Mesenteric fat pad (tissue), 1 donor: ENCODE measurements around the gene PXK. TPM values are rescaled to one million over a fixed set of nuclear protein-coding genes. Genes with fewer than 3 reads are reported as not detected.

Experiments
- DNase-seq: peaks from one replicate; pipeline ENCODE4 v3.0.0-alpha.2; 2020; ENCODE audit warnings: low spot score
- total RNA-seq: library from RNA; stranded (reverse); fragmentation: NEBNext Ultra II Directional; extraction: Animal tissue kit (Norgen Biotek cat#: 25700); gene quantifications from one replicate; pipeline ENCODE4 v1.2.1, GENCODE V29; 2021
- donor health status: DM: yes; HTN: yes; CAD: no.

Gene PXK
- total RNA-seq, 1 donor from 2014 or later, result 32.2 TPM

DNA sequence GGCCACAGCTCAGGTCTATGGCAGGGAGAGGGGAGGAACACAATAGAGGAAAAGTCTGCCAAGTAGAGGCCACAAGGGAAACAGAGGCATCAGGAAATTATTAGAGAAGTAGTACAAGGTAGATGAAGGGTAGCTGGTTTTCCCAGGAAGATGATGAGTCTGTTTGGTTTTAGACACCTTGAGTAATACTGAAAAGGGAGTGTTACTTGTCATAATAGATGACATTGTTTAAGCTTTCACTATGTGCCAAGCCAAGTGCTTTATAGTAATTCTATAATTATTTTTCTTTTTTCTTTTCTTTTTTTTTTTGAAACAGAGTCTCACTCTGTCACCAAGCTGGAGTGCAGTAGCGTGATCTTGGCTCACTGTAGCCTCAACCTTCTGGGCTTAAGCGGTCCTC lies 13.7 kb downstream of the PXK start:
- no peak for DNase-seq

DNA sequence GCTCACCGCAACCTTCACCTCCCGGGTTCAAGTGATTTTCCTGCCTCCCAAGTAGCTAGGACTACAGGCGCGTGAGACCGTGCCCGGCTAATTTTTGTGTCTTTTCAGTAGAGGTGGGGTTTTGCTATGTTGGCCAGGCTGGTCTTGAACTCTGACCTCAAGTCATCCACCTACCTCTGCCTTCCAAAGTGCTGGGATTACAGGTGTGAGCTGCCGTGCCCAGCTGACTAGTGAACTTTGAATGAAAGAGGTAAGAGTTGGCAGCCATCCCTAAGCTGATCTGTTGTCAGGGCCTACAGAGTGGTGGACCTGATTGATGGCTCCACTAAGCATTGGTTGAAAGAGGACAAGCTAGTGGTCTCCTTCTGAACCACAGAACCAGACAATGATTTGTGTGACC lies 15.3 kb downstream of the PXK start:
- DNase-seq, result no peak

DNA sequence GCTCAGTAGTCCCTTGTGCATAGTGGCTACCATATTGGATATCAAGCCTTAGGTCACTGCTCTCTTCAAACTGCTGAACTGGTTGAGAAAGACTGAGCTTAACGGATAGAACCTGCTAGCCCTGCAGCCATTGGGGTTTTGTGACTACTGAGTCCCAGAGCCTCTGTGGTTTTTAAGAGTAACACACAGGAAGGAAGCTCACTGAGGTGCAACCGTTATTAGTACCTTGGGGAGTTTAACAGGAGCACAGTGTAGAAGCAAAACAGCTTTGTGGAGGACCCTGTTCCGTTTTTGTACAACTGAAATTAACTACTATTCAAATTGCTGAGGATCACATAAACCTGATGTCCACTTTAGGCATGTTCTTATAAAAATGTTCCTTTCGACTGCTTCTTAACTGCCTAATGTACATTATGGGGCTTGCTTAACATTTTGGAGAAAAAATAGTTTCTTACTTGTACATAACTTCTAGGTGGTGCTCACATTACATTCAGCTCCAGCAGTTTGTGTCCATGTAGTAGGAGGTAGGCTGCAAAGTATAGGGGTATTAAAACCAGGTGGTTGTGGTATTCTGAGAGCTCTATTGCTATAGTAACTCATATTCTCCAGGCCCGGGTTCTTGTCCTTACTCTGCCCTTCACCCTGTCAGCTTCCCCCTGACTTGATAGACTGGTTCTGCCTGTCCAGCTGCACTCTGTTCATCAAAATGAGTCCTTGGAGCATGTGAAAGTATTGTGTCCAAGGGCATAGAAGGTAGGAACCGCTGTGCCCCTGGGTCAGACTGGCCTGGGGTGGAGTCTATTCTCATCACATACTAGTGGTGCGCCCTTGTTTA lies 17.3 kb downstream of the PXK start:
- no peak for DNase-seq

DNA sequence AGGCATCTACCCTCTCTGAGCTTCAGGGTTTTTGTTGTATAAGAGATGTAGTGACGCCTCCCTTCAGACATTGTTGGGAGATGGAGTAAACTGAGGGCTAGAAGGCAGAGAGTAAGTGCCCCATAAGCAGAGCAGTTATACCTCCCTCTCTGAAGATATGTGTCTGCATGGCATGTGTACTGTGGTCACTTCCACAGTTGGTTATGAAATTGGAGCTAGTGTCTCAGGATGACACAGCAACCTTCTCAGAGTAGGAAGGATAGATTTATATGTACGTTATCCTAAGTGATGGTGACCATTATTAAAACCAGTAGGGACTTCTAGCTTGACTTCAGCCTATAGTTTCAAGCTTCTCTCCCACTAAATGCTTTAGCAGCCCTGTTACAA lies 17.9 kb downstream of the PXK start:
- no peak for DNase-seq

DNA sequence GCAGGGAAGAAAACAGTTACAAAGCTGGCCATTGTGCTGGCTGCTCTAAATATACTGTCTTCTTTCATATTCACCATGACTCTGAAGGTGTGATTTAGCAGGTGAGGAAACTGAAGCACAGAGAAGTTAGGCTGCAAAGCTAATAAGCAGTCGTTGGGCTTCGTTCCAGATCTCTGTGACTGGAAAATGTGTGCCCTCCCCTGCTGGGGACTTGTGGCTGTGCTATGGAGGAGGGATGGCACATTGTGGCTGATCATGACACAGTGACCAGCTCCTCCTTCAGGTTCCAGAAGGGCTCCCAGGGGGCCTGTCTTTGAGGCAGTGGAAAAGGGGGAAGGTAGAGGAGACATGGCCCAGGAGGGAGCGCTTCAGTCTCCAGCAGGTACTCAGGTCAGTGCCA lies 19.2 kb downstream of the PXK start:
- no peak for DNase-seq

DNA sequence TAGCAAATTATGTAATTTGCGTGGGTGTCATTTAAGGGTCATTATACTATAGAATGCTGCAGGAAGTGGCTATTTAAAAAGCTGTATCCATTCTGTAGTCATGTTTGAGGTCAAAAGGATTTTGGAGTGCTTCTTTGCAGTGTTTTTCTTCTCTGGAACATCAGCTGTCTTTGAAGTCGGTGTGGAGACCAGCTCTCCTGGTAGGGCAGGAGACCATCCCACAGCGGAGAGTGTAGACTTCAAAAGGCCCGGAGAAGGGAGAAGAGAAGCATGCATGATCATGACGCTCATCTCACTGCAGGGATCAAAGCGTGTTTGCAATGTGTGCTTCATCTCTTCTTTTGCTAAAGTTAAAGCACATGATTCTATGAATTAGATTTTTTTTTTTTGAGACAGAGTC lies 19.9 kb downstream of the PXK start:
- no peak for DNase-seq

DNA sequence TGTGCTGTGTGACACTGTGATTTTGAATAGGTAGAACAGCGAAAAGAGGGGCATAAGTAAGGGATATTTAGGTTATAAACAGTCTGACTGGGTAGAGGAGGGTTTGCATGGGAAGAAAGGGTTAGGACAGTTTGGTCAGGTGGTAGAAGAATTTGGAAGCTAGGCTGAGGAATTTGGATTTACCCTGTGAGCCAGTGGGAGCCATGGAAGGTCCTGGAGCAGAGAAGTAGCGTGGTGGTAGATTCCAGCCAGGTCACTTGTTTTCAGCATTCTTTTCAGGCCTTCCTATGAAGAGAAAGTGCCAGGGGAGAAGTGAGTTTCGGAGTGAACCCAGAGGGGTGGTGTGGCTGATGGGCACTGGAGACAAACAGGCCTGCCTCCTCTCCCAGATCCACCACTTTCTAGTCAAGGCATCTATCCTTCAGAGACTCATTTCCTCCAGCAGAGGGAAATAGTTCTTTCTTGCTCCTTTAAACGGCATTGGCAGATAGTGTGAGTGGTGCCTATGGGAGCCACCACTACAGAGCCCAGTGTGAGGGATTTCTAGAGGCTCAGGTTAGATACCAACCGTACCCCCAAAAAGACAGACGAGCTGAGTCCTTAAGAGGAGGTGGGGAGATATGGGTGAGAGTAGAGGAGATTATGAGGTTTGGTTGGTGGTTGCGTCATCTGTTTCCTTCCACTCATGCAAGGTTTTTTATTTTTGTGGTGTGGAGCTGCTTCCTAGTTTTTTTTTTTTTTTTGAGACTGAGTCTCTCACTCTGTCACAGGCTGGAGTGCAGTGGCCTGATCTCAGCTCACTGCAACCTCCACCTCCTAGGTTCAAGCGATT lies 21.2 kb downstream of the PXK start:
- no peak for DNase-seq

DNA sequence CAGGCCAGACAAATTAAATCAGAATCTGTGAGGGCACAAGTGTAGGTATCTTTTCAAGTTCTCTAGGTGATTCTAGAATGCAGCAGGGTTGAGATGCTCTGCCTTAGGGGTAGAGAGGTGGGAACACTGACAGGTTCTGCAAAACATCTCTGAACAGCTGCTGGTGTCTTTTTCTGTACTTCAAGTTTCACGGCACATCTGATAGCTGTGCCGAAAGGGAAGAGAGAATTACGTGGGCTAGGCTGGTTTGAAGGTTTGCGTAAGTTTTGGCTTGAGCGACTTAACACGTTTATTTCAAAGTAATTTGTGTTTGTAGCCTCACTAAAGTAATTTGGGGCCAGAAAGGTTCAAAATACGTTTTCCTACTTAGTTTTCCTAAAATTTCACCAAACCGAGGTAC lies 22.5 kb downstream of the PXK start:
- no peak for DNase-seq

DNA sequence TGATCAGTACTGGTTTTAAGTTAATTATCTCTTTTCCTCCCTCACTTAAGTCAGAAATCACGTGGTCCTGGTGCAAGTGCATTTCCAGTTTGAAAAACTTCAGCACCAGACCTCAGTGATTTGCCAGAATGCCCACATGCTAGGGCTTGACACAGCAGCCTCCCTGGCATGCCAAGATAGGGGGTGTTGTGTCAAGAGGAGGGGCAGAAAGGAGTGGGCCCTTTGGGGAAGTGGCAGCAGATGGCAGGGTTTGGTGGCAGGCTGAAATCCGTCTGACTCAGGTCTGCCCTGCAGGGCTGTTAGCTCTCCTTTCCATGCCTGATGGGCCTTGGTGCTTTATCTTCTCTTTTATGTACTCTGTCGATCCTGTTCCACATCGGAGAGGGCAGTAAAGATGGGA lies 23.4 kb downstream of the PXK start:
- no peak for DNase-seq

DNA sequence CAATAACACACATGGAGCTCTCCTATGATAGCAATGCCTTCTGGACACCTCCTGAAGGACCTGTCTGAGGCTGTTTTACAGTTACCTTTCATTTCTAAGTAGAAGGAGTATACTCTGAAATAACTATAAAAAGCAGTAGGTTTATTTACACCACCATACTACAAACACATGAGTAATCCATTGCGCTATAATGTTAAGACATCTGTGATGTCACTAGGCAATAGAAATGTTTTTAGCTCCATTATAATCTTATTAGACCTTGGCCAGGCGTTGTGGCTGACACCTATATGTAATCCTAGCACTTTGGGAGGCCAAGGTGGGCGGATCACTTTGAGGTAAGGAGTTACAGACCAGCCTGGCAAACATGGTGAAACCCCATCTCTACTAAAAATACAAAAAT lies 24.7 kb downstream of the PXK start:
- no peak for DNase-seq

DNA sequence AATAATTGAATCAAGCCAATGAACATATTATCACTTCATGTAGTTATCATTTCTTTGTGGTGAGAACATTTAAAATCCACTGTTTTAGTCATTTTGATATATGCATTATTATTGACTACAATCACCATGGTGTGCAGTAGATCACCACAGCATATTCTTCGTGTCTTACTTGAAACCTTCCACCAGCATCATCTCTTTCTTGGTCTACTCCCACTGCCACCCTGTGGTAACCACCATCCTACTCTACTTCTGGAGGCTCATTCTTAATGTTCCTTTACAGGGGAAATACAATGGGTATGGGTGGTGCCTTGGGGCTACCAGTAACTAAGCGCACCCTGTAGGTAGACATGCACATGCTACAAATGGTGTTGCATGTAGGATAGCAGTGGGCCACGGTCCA lies 25.4 kb downstream of the PXK start:
- DNase-seq, result no peak

DNA sequence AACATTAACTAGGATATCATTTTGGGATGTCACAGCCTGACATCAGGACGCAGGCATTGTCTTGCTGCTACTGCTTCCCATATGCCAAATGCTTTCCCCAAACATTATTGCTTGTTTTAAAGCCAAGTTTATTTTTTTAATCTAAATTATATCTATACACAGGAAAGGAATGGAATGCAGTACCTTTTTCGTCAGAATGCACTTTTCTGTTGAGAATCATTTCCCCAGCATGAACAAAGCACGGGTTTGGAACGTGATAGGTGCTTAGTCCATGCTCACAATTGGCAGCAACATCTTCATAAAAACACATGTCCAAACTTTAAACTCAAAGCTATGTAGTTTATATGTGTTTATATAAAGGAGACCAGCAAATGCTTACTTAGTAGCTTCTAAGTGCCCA lies 26.1 kb downstream of the PXK start:
- no peak for DNase-seq

DNA sequence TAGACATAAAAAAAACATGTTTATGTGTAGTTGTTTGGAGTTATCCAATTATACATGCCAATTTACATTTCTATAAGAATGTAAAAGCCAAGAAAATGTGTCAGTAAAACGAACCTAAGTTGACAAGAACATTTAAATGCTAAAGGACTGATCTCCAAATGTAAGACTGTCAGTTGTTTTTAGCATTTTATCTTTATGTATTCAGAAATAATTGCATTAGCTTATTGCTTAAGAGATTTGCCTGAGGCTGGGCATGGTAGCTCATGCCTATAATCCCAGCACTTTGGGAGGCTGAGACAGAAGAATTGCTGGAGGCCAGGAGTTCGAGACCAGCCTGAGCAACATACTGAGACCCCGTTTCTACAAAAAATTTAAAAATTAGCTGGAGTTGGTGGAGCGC lies 26.9 kb downstream of the PXK start:
- DNase-seq, result no peak

DNA sequence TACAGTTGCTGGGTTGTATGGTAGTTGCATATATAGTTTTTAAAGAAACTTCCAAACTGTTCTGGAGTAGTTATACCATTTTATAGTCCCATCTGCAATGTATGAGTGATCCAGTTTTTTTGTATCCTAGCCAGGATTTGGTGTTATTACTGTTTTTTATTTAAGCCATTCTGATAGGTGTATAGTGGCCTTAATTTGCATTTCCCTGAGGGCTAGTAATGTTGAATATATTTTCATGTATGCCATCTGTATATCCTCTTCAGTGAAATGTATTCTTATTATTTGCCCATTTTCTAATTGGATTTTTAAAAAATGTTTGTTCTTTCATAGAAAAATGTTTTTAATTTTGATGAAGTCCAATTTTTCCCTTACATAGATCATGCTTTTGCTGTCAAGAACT lies 29.2 kb downstream of the PXK start:
- DNase-seq, result no peak

DNA sequence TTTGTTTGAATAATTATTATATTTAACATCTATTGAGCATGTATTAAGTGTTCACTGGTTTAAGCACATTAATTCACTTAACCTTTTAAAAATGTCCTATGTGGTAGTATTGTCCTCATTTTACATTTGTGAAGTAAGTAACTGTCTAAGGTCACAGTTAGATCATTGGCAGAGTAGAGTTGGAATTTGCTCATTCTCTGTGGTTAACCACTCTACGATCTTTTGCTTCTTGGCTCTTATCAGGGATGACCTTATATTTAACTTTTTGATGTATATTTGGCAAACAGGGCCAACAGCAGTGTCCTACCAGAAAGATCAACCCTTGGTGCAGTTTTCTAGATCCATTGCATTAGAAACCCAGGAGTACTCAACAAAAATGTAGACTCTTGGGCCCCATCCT lies 34.0 kb downstream of the PXK start:
- DNase-seq, result no peak

DNA sequence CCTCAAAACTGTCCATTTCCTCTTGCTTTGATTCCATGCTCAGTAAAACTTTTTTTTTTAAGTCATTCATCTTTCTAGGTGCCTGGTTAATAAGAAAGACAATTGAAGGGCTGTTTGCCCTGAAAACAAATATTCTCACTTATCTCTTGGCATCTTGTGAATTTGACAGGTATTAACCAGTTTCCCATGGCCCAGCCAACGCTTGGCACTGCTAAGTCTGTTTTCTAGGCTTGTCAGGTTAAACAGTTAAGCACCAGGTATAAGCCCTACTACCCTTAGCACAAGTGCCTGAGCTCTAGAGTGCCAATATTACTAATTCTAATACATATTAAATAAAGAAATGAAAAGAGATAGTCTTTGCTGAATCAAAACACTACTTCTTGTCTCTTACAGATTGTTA lies 36.3 kb downstream of the PXK start:
- no peak for DNase-seq

DNA sequence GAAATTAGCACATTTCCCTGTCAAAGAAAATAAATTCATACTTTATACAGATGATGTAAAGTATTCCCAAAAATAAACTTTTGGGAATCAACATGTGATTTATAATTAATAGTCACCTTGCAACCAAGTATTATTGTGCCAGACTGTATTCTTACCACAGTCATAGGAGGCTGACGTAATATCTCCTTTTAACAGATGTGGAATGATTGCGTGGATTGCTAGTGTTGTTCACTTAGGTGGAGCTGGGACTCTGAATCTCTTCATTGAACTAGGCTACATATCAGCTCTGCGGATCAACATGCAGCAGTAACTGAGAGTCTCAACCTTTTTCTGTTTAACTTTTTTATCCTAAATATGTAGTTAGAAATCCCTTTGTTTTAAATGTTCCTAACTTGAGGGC lies 37.2 kb downstream of the PXK start:
- DNase-seq, result no peak

DNA sequence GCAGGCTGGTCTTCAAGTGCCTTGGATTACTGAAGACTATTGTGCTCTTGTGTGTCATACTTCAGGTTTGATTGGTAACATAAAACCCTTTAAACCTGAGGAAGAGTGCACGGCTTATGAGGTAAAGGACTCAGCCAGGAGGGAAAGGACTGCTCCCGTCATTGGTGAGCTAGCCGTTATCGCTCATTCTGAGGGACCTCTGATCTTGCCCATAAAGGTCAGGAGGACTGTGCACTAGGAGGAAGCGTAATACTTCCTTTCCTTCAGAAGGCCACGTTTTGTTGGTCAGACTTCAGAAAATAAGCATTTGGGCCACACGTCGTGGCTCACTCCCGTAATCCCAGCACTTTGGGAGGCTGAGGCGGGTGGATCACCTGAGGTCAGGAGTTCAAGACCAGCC lies 37.7 kb downstream of the PXK start:
- no peak for DNase-seq

DNA sequence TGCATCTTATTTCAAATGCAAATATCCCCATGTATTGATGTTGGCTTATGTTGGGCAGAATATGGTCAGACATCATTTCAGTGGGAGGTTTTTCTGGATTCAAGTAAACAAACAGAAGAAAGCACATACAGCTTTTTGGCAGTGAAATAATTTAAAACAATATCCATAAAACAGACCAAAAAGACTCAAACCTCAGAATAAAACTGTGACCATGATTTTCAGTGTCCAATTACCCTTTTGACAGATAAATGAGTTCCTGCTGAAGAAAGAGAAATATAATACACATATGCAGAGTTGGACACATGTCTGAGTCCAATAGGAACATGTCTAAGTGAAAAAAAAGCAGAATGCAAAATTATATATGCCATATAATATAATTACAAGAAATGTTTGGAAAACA lies 39.1 kb downstream of the PXK start:
- DNase-seq, result no peak

DNA sequence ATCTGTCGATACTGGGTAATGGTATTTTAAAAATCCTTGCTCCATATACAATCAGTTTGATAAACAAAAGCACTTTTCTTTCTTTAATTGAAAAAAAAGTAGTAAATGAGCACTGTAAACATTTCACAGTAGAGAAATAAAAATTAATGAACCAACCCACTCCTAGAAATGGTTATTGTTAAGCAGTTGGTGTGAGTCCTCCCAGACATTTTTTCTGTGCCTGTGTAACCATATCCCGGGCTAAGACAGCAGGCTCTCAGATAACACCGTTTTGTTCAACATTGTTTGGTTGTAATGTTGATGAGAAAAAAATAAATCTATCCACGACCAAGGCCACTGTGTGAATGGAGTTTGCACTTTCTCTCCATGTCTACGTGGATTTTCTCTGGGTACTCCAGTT lies 42.6 kb downstream of the PXK start:
- DNase-seq, result no peak

DNA sequence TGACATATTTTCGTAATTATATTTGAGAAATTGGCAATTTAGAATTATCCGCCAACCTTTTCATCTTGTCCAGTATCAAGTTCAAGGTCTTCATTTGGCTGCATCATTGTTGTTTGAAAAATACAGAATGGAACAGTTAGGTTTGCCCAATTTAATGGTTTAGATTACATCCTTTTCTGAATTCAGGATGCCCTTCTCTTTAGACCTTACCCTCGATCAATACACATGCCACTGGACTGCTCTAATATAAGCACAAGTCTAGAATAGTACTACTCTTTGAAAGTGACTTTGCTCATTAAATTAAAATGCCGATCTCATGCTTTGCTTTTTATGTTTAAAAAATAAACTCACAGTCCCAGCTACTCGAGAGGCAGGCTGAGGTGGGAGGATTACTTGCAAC lies 44.5 kb downstream of the PXK start:
- no peak for DNase-seq

DNA sequence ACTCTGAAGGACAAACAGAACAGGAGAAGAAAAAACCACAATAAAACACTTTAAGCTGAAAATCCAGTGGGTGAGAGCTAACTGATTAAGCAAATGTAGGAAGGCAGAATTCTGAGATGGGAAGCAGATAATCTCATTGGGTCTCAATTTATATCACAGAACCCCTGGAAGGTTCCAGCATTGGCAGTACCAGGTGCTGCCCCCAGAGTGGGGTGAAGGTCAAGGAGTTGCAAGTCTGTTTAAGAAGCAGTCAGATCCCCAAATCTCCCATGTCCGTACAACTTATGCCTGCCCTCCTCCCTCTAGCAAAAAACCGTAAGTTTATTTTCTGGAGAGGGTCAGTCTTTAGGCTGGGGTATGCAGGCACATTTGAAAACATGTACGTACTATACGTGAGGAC lies 45.1 kb downstream of the PXK start:
- DNase-seq, result no peak
